Inferior parietal cortex (tissue), 1 donor: ENCODE data around the gene NPC1L1.

ENCODE experiments used
- DNase-seq: peaks from one replicate; pipeline ENCODE4 v3.0.0-alpha.2; 2016; ENCODE audit errors: extremely low spot score

Gene NPC1L1

GRCh38 chr7:44541028-44541869 lies at the start of gene NPC1L1:
NPC1L1 (minus strand) TSS chr7:44541330; CDS start chr7:44541259, 71 bp downstream.
- DNase-seq = no peak

GRCh38 chr7:44590910-44591309 lies 49.8 kb upstream of the NPC1L1 start:
- no peak for DNase-seq

GRCh38 chr7:44587843-44588711 lies 46.9 kb upstream of the NPC1L1 start:
- peak; percentile 78 for DNase-seq

DNA sequence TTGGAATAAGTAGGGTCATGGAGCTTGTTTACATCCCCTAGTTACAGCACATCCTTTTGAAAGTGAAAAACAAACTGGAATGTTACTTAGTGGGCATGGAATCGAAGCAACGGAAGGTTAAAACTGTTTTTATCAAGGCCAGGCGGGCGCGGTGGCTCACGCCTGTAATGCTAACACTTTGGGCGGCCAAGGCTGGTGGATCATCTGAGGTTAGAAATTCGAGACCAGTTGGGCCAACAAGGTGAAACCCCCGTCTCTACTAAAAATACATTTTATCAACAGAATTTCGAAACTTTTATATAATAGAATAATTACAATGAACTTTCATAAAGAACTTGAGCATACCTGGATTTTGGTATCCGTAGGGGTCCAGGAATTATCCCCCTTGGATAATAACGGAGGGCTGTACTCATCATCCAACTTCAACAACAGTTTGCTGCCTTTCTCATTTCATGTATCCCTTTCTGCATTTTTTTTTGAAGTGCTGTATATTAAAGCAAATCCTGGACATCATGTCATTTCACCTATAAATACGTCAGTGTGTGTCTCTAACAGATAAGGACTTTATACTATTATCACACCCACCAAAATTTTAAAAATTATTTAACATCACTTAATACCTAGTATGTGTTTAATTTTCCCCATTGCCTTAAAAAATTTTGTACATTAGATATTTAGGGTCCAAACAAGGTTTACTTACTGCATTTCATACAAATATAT lies 42.2 kb upstream of the NPC1L1 start:
- no peak for DNase-seq

- DNase-seq = peak; percentile 99
Observed at GRCh38 chr7:44581879-44582603, 40.9 kb upstream of the NPC1L1 start, which contains the start of gene TMED4. TMED4 (minus strand) TSS chr7:44582231; CDS start chr7:44582206, 25 bp downstream.

GRCh38 chr7:44580945-44581878 lies 40.1 kb upstream of the NPC1L1 start:
- DNase-seq = no peak

DNA sequence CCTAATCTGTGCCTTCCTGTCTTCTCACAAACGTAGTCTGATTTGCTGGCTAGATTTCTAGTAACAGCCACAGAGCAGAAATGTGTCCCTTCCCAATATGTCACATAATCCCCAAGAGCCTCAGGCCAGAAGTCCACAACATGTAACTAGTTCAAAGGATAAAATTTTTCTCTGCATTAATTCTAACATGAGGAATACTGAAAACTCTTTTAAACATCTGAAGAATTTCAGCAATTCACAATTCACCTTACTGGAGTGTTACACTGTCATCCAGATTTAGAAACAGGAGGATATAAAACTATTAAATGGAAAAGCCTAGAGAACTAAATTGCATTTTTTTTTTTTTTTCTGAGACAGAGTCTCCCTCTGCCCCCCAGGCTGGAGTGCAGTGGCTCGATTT lies 35.1 kb upstream of the NPC1L1 start:
- DNase-seq = no peak

DNA sequence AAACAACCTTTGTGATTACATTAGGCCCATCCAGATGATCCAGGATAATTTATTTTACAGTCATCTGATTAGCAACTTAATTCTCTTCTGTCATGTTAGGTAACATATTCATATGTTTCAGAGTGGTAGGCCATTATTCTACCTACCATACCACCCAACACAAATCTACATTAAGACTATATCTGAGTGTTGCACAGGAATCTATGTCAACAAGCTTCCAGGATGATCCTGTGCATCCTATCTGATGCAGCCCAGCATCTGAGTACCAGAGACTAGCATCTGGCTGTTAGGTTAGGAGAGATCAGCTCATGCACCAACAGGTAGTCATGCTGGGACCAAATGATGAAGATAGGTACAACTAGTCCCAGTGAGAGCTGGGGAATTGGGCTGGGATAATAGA lies 33.9 kb upstream of the NPC1L1 start:
- DNase-seq = no peak

- DNase-seq = no peak
Observed at GRCh38 chr7:44574287-44574872, 33.2 kb upstream of the NPC1L1 start.

- DNase-seq = peak; percentile 99
Observed at GRCh38 chr7:44573464-44574286, 32.5 kb upstream of the NPC1L1 start, which contains the start of gene DDX56. DDX56 (minus strand) TSS chr7:44573908; CDS start chr7:44573895, 13 bp downstream.

- DNase-seq = no peak
Observed at GRCh38 chr7:44572771-44573170, 31.6 kb upstream of the NPC1L1 start.

DNA sequence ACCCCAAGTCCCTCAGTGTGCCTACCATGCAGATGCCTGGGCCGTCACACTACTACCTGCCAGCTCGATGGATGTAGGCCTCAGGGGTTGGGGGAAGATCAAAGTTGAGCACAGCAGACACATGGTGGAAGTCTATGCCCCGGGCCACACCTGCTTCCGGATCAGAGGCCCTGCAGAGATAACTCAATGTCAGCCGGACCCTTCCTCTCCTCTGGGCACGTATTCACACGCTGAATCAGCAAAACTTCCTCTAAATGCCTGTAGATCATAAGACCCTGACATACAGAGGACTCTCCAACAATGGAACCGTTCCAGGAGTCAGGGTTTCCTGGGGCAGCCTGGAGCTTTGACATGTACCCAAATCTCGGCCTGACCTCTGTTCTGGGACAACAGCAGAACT lies 28.8 kb upstream of the NPC1L1 start:
- no peak for DNase-seq

DNA sequence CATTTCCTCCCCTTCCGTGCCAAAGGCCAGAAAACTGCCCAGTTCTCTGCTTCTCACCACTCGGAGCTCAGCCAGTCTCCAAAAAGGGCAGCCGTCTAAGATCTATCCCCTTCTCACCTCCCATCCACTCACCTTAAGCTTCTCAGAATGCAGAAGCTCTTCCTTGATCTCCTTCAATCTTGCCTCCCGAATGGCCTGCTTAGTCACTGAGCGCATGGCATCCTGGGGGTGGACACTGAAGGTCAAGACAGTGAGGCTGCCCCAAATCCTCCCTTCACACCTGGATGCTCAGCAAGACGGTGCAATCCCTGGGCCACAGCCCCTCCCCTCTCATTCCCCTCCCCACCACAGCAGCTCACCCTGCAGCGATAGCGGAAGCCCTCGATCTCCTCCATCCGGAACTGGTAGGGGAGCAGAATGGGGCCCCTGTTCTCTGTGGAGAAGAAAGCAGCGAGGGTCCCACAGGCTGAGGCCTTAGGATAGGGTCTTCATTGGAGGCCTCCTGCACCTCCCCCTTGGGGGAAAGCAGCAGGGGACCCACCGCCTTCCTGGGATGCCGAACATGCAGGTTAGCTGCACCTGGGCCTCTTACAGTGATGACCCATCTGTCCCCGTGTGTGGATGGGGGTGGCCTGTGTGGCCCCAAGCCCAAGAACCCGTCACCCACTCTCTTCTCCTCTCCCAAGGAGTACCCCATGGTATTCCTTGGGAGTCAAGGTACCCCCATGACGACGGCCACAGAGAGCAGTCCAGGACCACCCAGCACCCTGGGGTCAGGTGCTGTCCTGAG lies 27.8 kb upstream of the NPC1L1 start:
- DNase-seq = no peak

DNA sequence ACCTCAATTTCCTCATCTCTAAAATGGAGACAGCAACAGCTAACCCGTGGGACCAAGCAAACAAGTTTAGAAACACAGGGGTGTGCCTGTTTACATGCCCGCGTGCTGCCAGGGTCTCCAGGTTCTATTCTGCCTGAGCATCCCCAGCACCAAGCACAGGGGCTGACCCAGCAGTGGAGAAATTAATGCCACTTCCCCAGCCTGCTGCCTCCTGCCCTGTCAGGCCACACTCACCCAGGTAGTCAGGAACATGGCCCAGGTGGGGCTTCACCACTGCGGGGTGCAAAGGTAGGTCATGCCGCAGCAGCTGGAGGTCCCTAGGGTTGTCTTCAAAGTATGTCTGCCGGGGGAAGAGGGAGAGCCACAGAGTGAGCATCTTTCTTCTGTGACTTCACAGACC lies 26.8 kb upstream of the NPC1L1 start:
- no peak for DNase-seq

- DNase-seq = no peak
Observed at GRCh38 chr7:44566680-44567079, 25.6 kb upstream of the NPC1L1 start.

- DNase-seq = peak; percentile 13
Observed at GRCh38 chr7:44565795-44566559, 24.8 kb upstream of the NPC1L1 start.
